ENCODE data around the gene STARD3.

Gene STARD3

GRCh38 chr17:39625198-39625785 lies 11.7 kb upstream of the STARD3 start:
- no peak for TF ChIP-seq ZFX (IDR thresholded peaks at IDR 0.05)
- TF ChIP-seq CTCF (conservative IDR thresholded peaks at IDR 0.05): no peak
- H3K27ac ChIP-seq: no peak overlapping the region

- H3K27ac ChIP-seq: no peak within 1 kb of the TSS
- TF ChIP-seq CTCF (conservative IDR thresholded peaks at IDR 0.05) (no peak), ZFX (IDR thresholded peaks at IDR 0.05) (no peak)
Observed at GRCh38 chr17:39626171-39627046, 10.5 kb upstream of the STARD3 start, which contains the start of gene PPP1R1B. TSS of gene PPP1R1B (plus strand) at chr17:39626952. CDS start at chr17:39627393, 441 bp downstream.

- H3K27ac ChIP-seq: no peak overlapping the region
- TF ChIP-seq CTCF (conservative IDR thresholded peaks at IDR 0.05) (no peak), ZFX (IDR thresholded peaks at IDR 0.05) (no peak)
Observed at GRCh38 chr17:39627047-39627711, 9.8 kb upstream of the STARD3 start.

- H3K27ac ChIP-seq: no peak overlapping the region
- TF ChIP-seq CTCF (conservative IDR thresholded peaks at IDR 0.05): no peak
Observed at GRCh38 chr17:39627712-39628516, 9.0 kb upstream of the STARD3 start.

GRCh38 chr17:39628655-39629493 lies 8.1 kb upstream of the STARD3 start:
- TF ChIP-seq CTCF (conservative IDR thresholded peaks at IDR 0.05) (no peak), ZFX (IDR thresholded peaks at IDR 0.05) (no peak)
- no peak overlapping the region for H3K27ac ChIP-seq

- H3K27ac ChIP-seq: no peak overlapping the region
- TF ChIP-seq ZFX (IDR thresholded peaks at IDR 0.05) (no peak), CTCF (conservative IDR thresholded peaks at IDR 0.05) (no peak)
Observed at GRCh38 chr17:39629494-39629880, 7.5 kb upstream of the STARD3 start.

Data from C4-2B (cell line).